NCI-H1417 (cell line): Measurements from ENCODE around the gene CNOT6.

Source experiments
- DNase-seq, 3 experiments: peaks; one replicate each; lab custom pipeline; 2025; lab: John Stamatoyannopoulos, UW

CNOT6 gene

DNA sequence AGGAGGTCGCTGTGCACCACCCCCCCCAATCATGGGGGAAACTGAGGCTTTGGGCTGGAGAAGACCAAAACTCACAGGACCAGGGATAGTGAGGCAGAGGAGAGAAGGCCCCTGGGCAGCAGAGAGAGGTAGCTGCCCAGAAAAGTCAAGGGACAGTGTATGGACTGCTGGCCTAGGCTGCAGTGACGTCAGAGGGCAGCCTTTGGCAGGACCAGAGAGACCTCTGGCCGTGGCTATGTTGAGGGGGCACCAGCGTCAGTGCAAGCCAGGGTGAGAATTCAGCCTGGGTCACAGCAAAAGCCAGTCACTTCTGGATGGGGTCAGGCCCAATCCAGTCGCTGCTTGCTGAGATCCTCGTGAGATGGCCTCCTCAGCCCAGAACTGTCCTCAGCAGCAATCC is 128.7 kb downstream of the CNOT6 start:
- no peak for DNase-seq

DNA sequence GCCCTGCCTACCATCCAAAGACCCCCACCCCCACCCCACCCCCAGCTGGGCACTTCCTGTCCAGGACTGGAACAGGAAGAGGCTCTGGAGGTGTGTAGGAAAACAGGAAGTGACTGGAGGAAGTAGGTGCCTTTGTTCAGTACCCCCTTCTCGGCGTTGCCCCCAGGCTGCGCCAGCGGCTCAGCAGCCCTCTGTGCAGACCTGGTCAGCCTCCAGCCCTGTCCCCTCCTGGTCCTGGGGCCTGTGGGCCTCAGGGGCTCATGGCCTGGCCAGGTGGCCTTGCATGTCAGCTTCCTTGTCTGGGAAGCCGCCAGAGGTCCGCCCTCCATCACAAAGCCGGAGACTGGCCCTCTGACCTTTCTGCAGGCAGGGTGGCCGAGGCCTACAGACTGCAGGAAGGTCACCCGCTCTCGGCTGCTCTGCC is 129.2 kb downstream of the CNOT6 start:
- no peak for DNase-seq

DNA sequence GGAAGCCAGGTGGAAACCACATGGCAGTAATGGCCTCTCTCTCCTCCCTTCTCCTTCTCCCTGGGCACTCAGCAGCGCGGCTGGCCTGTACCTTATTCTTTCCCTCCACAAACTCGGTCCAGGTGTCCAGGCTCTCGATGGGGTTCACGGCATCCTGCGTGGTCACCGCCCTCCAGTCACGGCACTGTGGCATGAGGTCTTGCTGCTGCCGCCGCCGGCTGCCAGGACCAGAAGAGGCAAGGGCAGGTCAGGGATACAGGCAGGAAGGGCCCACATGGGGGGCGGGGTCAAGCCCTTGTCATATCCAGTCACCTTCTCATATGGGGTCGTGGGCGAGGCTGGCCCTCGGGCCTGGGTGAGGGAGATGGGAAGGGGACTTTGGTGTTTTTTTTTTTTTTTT is 129.7 kb downstream of the CNOT6 start:
- DNase-seq = no peak

DNA sequence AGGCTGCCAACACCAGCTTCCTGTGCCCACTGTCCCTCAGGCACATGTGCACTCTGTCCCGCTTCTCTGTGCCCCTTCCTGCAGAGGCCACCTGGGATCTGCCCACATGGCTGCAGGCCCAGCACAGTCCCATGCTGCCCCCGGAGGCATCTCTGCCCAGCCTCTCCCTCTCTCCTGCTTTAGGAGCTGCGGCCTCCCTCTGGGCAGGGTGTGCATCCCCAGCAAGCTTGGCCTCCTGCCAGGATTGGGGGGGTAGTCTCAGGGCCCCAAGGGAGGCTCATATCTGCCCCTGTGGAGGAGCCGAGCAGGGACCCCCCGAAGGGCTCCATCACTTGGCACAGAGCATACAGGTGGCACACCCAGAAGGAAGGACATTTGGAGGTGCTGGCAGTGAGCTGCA is 130.4 kb downstream of the CNOT6 start:
- no peak for DNase-seq

DNA sequence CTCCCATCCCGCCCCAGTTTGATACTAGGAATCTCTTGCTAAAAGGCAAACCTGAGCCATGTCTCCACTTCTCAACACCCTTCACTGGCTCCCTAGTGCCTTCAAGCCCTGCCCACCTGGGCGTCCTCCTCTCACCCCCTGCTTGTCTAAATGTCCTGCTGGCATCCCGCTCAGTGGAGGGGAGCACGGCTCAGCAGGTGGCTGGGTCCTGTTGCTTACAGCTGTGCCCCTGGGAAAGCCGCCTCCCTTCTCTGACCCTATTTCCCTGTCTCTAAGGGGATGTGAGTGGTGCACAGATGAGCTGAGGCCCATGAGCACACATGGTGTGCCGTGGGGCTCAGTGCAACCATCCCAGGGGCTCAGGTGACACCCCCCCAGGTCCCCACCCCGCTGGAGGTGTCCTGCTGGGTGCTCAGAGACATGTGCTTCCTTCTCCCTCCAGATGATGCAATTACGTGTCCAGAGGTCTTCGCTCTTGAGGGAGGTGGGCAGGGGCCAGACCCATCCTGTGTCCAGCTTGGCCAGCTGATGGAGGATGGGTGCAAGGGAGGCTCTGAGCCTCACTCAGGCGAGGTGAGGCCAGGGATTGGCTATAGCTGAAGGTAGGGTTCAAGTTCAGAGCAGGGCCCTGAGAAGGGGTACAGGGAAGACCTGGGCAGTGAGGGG is 131.1 kb downstream of the CNOT6 start:
- DNase-seq = no peak

DNA sequence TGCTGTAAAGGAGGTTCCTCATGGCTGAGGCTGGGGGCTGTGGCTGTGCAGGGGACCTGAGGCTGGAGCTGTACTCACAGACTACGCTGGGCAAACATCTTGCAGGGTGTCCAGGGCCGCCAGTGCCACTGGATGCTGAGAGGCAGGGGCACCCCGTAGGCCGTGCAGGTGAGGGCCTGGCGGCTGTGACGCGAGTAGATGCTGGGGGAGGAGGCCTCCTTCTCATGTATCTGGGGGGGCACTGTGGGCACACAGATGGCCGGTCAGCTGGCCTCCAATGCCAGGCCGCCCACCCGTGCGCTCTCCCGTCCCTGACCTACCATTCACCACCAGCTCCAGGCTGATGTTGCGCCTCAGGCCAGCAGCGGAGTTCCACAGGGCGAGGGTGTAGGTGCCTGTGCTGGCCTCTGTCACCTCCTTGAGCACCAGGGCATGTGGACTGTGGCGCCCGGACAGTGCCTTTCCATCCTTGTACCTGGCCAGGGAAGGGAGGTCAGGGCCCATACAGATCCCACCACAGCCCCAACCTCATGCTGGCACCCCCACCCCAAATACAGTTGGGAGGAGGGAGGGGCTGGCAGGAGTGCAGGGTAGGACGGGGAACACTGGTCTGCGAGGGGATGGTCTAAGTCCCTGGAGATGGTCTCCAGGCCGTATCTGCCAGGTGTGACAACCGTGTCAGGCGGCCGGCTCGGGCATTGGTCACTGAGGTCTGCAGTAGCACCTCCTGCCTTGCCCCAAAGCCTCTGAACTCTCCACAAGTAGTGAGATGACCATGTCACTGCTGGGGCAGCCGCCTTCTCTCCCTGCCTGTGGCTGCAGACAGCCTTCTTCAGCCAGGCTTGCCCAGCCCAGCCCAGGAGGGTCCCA is 131.8 kb downstream of the CNOT6 start:
- DNase-seq = no peak

DNA sequence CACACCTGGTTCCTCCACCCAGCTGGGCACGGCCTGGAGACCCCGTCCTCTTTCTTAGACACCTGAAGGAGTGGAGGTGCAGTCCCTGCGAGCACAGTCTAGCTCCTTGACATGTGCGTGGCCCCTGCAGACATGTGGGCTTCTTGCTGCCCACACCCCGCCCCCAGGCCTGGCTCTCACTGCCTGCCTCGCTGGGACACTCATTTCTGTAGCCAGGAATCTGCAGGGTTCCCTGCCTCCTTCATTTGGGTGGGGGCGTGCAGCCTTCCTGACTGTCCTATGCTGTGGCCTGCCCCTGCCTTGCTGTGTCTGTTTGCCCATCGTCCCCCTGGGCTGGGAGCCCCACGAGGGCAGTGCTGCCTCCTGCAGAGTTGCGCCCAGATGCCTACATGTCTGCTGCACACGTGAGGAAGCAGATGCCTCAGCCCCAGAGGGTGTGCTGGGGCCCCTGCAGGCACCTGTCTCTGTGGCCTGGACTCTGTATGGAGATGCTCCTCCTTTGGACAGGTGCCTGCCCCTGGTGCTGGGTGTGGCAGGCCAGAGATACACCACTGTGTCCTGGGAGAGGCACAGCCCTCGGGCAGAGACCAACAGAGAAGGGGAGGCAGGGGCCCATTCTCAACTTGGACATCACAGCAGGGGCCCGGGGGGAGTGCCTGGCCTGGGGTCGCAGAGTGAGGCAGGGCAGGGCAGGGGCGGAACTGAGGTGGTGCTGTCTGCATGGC is 132.6 kb downstream of the CNOT6 start:
- no peak for DNase-seq

DNA sequence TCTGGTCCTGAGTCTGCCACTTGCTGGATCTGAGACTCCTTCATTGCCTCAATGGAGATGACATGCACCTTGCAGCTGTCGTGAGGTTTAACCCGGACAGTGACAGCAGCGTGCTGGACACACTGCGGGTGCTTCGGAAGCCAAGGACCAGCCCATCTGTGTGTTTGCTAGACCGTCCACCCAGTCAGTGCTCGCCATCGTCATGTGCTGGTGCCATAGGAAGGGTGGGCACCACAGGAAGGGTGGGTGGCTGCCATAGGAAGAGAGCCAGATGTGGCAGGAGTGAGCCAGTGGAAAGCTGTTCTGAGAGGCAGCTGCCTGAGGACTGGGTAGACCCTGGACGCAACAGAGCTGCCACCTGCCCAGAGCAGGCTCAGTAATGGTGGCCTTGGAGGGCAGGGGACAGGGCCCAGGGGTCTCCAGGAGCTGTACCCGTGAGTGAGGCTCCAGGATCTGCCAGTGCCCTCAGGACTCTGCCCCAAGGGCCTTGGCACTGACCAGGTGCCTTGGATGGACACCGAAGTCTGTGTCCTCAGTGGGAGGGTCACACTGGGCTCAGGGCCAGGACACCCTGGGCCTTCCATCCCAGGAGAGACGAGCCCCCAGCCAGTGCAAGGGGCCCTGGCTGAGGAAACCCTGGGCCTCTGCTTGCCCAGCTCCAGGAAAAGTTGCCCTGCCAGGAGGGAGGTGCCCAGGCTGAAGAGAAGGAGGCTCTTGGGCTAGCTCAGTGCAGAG is 133.4 kb downstream of the CNOT6 start:
- no peak for DNase-seq
